ENCODE measurements around the gene HOXA2.

HOXA2 gene

DNA sequence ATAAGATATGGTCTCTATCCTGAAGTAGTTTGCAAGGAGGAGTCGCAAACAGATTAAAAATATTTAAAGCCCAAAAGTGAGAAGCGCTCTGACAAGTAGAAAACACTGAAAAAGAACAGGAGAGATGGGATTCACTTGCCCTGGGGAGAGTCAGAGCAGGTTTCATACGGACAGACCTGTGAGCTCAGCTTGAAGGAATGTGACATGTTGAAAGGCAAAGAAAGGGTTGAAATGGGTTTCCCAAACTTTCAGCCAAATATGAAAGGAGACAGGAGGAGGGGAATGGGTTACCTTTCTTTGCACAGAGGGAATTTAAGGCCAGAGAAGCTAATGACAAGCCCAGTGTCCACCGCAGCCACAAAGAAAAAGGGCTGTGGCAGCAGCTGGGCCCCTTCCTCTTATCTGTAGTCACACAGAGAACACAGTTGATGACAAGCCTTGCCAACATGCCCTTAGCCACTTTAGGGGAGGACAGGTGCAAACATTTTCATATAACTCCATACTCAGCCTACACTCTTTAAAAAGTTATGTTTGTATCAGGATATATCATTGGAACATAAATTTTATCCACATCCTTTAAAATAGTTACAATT, 21.5 kb downstream of the HOXA2 start:
- DNase-seq (ENCODE audit: low read depth), result no peak
- H3K4me3 ChIP-seq (ENCODE audit: control insufficient read depth, low read depth, low read length), result no peak overlapping the region
- TF ChIP-seq, protein P1, sequence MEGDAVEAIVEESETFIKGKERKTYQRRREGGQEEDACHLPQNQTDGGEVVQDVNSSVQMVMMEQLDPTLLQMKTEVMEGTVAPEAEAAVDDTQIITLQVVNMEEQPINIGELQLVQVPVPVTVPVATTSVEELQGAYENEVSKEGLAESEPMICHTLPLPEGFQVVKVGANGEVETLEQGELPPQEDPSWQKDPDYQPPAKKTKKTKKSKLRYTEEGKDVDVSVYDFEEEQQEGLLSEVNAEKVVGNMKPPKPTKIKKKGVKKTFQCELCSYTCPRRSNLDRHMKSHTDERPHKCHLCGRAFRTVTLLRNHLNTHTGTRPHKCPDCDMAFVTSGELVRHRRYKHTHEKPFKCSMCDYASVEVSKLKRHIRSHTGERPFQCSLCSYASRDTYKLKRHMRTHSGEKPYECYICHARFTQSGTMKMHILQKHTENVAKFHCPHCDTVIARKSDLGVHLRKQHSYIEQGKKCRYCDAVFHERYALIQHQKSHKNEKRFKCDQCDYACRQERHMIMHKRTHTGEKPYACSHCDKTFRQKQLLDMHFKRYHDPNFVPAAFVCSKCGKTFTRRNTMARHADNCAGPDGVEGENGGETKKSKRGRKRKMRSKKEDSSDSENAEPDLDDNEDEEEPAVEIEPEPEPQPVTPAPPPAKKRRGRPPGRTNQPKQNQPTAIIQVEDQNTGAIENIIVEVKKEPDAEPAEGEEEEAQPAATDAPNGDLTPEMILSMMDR (conservative IDR thresholded peaks at IDR 0.05; ENCODE audit: control insufficient read depth, insufficient read depth, low read depth, low read length), result no peak

DNA sequence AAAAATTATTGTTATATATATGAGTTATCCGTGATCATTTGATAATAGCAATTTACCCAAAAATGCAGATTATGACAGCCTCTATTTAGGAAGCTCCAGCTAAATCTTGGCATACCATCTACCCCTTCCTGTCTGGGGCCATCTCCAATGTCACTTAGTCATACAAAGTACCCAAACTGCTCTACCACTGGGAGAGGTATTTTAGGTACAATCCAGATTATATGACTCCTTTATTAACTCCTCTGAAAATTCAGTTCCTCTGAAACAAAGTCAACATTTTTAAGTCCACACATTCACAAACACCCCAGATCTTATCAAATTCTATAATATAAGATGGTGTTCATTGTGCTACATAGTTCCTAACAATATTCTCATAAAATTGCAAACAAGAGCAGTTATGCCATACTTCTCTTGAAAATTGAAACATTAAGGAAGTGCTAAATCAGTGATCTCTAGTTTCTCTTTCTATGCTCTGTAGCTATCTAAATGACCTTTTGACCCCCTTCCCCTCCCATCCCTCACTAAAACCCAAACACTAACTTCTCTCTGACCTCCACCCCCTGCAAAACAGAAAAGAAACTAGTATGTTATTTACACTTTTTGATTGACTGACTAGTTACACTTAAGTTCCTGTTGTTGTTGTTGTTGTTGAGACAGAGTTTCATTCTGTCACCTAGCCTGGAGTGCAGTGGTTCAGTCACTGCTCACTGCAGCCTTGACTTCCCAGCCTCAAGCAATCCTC, 23.1 kb downstream of the HOXA2 start:
- no peak overlapping the region for H3K4me3 ChIP-seq (ENCODE audit: control insufficient read depth, low read depth, low read length)
- no peak for DNase-seq (ENCODE audit: low read depth)
- TF ChIP-seq, protein P1 (conservative IDR thresholded peaks at IDR 0.05; ENCODE audit: control insufficient read depth, insufficient read depth, low read depth, low read length), result no peak

DNA sequence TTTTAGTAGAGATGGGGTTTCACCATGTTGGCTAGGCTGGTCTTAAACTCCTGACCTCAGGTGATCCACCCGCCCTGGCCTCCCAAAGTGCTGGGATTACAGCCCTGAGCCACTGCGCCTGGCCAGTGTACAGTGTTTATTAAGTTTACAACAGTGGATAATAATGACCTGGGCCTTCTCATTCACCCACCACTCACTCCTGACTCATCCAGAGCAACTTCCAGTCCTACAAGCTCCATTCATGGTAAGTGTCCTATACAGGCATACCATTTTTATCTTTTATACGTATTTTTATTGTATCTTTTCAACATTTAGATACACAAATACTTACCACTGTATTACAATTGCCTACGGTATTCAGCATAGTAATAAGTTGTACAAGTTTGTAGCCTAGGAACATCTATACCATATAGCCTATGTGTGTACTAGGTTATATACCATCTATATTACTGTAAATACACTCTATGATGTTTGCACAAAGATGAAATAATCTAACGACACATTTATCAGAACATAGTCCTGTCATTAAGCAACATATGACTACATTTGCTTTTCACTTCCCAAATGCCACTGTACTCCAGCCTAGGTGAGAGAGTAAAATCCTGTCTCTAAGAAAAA, 23.8 kb downstream of the HOXA2 start:
- no peak overlapping the region for H3K4me3 ChIP-seq (ENCODE audit: control insufficient read depth, low read depth, low read length)
- TF ChIP-seq, protein P1 (conservative IDR thresholded peaks at IDR 0.05; ENCODE audit: control insufficient read depth, insufficient read depth, low read depth, low read length), result no peak
- no peak for DNase-seq (ENCODE audit: low read depth)

DNA sequence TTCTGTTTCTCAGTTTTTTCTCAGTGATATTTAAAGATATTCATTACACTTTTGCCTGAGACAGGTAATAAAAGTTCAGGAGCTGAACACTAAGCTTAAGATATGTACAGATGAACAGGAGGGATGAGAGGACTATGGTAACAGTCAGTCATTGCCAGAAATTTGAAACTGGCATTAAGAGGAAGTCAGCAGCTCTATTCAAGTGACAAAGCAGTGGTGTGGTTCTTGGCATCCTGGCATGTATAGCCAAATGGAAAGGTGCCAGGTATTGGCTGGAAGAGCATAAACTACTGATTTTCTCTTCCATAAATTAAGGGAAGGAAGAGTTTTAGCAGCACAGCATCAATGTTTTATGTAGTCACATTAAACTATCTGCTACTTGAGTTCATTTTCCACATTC, 29.4 kb downstream of the HOXA2 start:
- no peak for DNase-seq (ENCODE audit: low read depth)
- no peak overlapping the region for H3K4me3 ChIP-seq (ENCODE audit: control insufficient read depth, low read depth, low read length)
- TF ChIP-seq, protein P1 (conservative IDR thresholded peaks at IDR 0.05; ENCODE audit: control insufficient read depth, insufficient read depth, low read depth, low read length), result no peak

DNA sequence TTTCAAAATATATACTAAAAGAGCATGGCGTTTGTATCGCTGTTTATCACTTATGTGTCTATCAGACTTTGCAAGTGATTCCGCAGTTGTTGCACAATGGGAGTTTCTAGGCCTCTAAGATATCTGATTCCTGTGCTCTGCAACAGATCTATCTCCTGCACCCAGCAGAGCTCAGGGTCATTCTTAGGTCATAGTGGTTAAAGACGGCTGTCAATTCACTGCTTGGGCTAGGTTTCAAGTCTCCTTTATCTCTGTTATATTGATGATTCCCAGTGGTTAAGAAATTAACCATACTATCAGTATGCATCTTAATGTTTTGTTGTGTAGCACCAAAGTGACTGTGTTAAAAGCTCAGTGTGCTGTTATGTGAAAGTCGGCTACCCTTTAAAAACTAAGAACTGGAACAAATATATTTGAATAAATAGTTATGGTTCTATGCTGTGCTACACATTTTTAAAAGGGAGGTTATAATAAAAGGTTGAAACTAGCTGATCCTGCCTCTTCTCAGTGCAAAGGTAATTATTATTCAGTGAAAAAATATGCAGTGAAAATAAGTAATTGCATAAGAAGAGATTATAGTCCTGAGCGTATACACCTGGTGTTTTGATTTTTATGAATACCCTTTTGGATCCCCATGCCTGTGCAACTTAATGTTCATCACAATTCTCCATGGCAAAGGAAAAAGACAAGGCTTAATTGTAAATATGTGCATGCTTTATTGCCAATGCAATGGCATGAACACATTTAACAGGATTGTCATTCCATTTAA, 30.7 kb downstream of the HOXA2 start:
- no peak for DNase-seq (ENCODE audit: low read depth)
- TF ChIP-seq, protein P1 (conservative IDR thresholded peaks at IDR 0.05; ENCODE audit: control insufficient read depth, insufficient read depth, low read depth, low read length), result no peak
- no peak overlapping the region for H3K4me3 ChIP-seq (ENCODE audit: control insufficient read depth, low read depth, low read length)

DNA sequence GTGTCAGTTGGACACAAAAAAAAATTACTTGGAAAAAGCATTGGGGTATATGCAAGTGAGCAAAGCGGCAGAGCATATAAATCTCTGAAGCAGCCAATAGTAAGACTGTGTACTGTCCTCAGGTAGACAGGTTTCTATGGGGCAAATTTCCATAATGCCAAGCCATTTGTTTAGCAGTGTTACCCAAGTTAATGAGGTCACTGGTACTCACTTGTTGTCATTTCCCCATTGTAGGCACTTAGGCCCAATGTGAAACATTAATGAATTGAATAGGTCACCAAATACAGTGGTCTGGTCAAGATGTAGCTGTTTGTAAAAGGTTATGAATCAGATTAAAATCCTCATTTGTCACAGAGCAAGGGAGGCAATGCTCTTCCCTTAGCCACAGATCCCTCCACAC, 34.2 kb downstream of the HOXA2 start:
- TF ChIP-seq, protein P1 (conservative IDR thresholded peaks at IDR 0.05; ENCODE audit: control insufficient read depth, insufficient read depth, low read depth, low read length), result no peak
- DNase-seq (ENCODE audit: low read depth), result no peak
- H3K4me3 ChIP-seq (ENCODE audit: control insufficient read depth, low read depth, low read length), result no peak overlapping the region

Data from fibroblast of mammary gland (primary cell).